Stomach (tissue), 9 donors: ENCODE data around the gene PNPLA2. TPM values are rescaled to one million over a fixed set of nuclear protein-coding genes. Genes with fewer than 3 reads are reported as not detected.
A peak's percentile ranks its signal among the peaks of the same experiment; 100 is the strongest.

Experiments
- DNase-seq, 2 donors: peaks; one replicate each; pipeline versions ENCODE4 v3.0.0 to v3.0.0-alpha.2; 2013 to 2019
- H3K27ac ChIP-seq, 5 donors: fragments of 200-600 bp in 4 of 5; sonication (generic) in 4 of 5; one replicate each; pipeline ENCODE4 v1.5.1; 2013 to 2019; ENCODE audit warnings: mild to moderate bottlenecking in 1 of 5, moderate library complexity in 1 of 5
- H3K27me3 ChIP-seq, 3 donors: fragments of 200-600 bp; sonication (generic); one replicate each; pipeline ENCODE4 v1.5.1; 2017 to 2019; ENCODE audit warnings: mixed run types in 1 of 3
- H3K36me3 ChIP-seq, 4 donors: fragments of 200-600 bp; sonication (generic); 1 replicate in 3 of 4; 2 replicates in 1 of 4; pipeline ENCODE4 v1.5.1; 2016 to 2019
- H3K4me1 ChIP-seq, 4 donors: fragments of 200-600 bp; sonication (generic); one replicate each; pipeline ENCODE4 v1.5.1; 2016 to 2019
- H3K4me3 ChIP-seq, 4 donors: fragments of 200-600 bp; sonication (generic) in 3 of 4; one replicate each; pipeline ENCODE4 v1.5.1; 2016 to 2019; ENCODE audit warnings: mild to moderate bottlenecking in 1 of 4
- H3K9me3 ChIP-seq, 4 donors: fragments of 200-600 bp; sonication (generic); one replicate each; pipeline ENCODE4 v1.5.1; 2016 to 2019
- EP300 ChIP-seq: sonication (generic); formaldehyde crosslinking; IDR thresholded peaks from one replicate; pipeline ENCODE4 v1.6.1; 2017; ENCODE audit warnings: antibody characterized with exemption
- POLR2A ChIP-seq, 4 donors: fragments of 450-650 bp; IDR thresholded peaks; one replicate each; pipeline ENCODE4 v1.6.1; 2016; ENCODE audit warnings: antibody characterized with exemption in 4 of 4, control low read depth in 2 of 4, mild to moderate bottlenecking in 1 of 4, moderate library complexity in 1 of 4
- POLR2AphosphoS5 ChIP-seq, 3 donors: sonication (generic); formaldehyde crosslinking; IDR thresholded peaks; one replicate each; pipeline ENCODE4 v1.6.1; 2016; ENCODE audit warnings: antibody characterized with exemption in 3 of 3
- WGBS, 5 donors: extraction: QIAGEN DNeasy Blood & Tissue Kit in 3 of 5; methylation state at CpG; one replicate each; pipeline versions ENCODE4 v1.1.5 to v1.1.7; 2013 to 2018; 5-methylcytosine and 5-hydroxymethylcytosine counted together
- intact Hi-C: fragments of 100-400 bp; cut with DNase I; formaldehyde crosslinking; loops from one replicate; pipeline ENCODE4 v1.15.1; 2023; ENCODE audit warnings: low total_unique reads
- polyA plus RNA-seq, 3 donors: library from polyadenylated mRNA; stranded (reverse); fragments of 200-250 nt; gene quantifications; one replicate each; pipeline ENCODE4 v1.2.3, GENCODE V29; 2013
- total RNA-seq, 5 donors: library from RNA; depleted of rRNA; stranded (reverse); fragments of >200 nt; gene quantifications; one replicate each; pipeline versions ENCODE4 v1.1.0 to v1.2.3, GENCODE V29; 2014 to 2016
- TF ChIP-seq, protein P1 (sequence below), 7 experiments: fragments of 450-650 bp in 4 of 7; fragments of 200-600 bp in 3 of 7; sonication (generic) in 3 of 7; IDR thresholded peaks; one replicate each; pipeline ENCODE4 v1.5.1; 2016 to 2019; ENCODE audit warnings: antibody characterized with exemption in 7 of 7, control low read depth in 2 of 7, mild to moderate bottlenecking in 1 of 7
- donor health status: healthy with polysubstance abuse.
- donor health status: Bipolar disorder and iron deficiency.
- donor health status: healthy.

The PNPLA2 gene
- total and polyA plus RNA-seq, 8 donors = 33.4 to 385 (median 82.9) TPM

DNA sequence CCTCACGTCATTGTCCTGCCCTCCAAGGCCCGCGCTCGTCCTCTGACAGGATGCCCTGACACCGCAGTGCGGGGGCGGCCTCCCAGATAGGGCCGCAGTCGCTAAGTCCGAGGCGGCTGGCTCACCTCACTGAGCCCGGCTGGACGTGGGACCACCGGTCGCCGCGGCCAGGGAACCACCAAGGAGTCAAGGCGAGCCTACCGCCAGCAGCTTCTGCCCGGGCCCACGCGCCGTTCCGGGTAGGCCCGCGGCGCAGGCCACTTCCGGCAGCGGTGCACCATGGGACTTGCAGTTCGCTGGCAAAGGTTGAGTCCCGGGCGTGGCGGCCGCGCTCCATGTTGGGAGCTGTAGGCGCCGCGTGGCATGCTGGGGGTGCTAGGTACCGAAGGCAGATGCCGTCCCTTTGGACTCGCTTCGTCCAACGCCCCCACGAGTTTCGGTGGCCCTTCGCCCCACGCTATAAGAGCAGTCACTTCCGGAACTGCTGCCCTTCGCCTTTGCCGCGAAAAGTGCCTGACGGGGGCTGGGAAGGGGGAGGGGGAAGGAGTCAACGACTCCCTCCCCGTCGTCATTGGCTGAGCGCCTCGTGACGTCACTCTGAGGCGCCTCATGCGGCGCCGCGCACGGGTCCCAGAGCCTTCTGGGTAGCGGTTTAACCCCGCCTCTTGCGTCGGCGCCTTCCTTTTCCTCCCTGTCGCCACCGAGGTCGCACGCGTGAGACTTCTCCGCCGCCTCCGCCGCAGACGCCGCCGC lies 9.3 kb upstream of the PNPLA2 start, which contains the start of gene RPLP2:
Gene RPLP2, plus strand, starts transcription at position 681 of the 753 bp plus-strand sequence. CDS start 268 bp downstream, outside the sequence.
- intact Hi-C loops = no loop called here

DNA sequence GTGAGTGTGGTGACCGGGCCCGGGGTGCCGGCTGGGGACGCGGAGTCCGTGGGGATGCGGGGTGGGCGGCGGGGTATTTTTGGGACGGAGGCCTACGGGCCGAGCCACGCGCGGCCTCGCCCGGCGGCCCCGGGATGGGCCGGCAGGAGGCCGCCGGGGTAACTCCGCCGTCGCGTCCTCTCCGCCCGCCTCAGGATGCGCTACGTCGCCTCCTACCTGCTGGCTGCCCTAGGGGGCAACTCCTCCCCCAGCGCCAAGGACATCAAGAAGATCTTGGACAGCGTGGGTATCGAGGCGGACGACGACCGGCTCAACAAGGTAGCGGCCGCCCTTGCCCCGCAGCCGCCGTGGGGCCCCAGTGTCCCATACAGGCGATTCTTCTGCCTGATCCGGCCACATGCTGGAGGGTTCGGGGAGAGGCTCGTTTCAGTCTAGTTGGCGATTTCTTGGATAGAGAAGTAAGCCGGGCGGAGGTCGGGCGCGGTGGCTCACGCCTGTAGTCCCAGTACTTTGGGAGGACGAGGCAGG lies 8.6 kb upstream of the PNPLA2 start:
- H3K4me3 ChIP-seq = peak overlapping the region; percentile 83 to 98 (median 92)
- intact Hi-C loops = no loop called here
- WGBS, 5 donors = 0 to 1% (median 0%) methylated on average over 18 to 55 of the region's 55 CpGs
- no peak for TF ChIP-seq EP300
- TF ChIP-seq POLR2A (IDR thresholded peaks at IDR 0.05) = peak in 1 of 4 donors; percentile 42
- TF ChIP-seq, protein P1, sequence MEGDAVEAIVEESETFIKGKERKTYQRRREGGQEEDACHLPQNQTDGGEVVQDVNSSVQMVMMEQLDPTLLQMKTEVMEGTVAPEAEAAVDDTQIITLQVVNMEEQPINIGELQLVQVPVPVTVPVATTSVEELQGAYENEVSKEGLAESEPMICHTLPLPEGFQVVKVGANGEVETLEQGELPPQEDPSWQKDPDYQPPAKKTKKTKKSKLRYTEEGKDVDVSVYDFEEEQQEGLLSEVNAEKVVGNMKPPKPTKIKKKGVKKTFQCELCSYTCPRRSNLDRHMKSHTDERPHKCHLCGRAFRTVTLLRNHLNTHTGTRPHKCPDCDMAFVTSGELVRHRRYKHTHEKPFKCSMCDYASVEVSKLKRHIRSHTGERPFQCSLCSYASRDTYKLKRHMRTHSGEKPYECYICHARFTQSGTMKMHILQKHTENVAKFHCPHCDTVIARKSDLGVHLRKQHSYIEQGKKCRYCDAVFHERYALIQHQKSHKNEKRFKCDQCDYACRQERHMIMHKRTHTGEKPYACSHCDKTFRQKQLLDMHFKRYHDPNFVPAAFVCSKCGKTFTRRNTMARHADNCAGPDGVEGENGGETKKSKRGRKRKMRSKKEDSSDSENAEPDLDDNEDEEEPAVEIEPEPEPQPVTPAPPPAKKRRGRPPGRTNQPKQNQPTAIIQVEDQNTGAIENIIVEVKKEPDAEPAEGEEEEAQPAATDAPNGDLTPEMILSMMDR (IDR thresholded peaks at IDR 0.05) = peak in 1 of 7 experiments; percentile 15
- no peak for TF ChIP-seq POLR2AphosphoS5 (IDR thresholded peaks at IDR 0.05)
- H3K27me3 ChIP-seq = no peaks in the 10 kb centered on the region
- H3K9me3 ChIP-seq = no peaks in the 10 kb centered on the region
- peaks cover 33 to 50% (median 44%) of the 10 kb centered on the region in 4 donors for H3K4me1 ChIP-seq
- no peak for DNase-seq
- peak overlapping the region; percentile 89 to 99 (median 98) for H3K27ac ChIP-seq
- H3K36me3 ChIP-seq = peaks cover 23 to 40% (median 37%) of the 10 kb centered on the region in 4 donors

More for the DNA sequence above, 9.3 kb upstream of the PNPLA2 start, which contains the start of gene RPLP2:
- Histone ChIP-seq H3K27me3 (no peaks in the 10 kb centered on the region), H3K4me3 (peak within 1 kb of the TSS; percentile 83 to 98 (median 92)), H3K4me1 (peaks cover 37 to 56% (median 50%) of the 10 kb centered on the region in 4 donors), H3K27ac (peak within 1 kb of the TSS; percentile 89 to 99 (median 98)), H3K36me3 (peaks cover 23 to 34% (median 32%) of the 10 kb centered on the region in 4 donors), H3K9me3 (no peaks in the 10 kb centered on the region)
- peak; percentile 99 for DNase-seq
- peak; percentile 59 for TF ChIP-seq EP300
- peak; percentile 95 to 98 (median 98) for TF ChIP-seq POLR2AphosphoS5 (IDR thresholded peaks at IDR 0.05)
- TF ChIP-seq POLR2A (IDR thresholded peaks at IDR 0.05) = peak in 2 of 4 donors; percentile 55 to 85
- TF ChIP-seq, protein P1 (IDR thresholded peaks at IDR 0.05) = no peak
- 0 to 1% (median 1%) methylated on average over 1 to 81 of the region's 81 CpGs for WGBS, 5 donors

DNA sequence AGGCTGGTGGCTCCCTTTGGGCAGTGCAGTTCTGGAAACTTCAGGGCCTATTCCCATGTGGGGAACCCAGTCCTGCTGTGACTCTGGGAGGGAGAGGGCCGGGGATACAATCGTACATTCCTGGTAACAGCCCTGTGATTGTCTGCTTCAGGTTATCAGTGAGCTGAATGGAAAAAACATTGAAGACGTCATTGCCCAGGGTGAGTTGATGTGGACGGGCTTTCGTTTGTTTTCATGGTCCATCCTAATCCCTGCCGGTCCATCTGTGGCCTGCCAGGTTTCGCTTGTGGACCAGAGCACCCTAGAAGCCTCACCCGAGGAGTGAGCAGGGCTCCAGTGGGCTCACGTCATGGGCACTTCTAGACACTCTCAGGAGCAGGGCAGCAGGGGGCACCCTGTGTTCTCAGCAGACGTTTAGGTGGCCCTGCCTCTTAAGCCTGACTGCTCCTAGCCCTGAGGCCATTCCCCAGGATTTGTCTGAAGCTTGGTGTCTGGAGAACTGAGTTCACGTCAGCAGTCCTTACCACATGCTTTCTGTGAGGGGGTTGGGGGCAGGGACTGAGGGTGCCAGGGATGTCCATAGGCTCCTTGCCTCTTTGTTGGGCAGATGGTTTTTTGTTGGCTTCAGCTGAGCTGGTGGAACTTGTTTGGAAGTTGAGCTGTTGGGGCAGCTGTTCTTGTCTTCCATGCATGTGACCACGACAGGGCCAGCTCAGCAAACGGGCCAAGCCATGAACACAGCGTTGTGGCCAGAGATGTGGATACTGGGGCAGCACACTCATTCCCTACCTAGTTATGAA lies 7.1 kb upstream of the PNPLA2 start:
- peaks cover 23 to 40% (median 35%) of the 10 kb centered on the region in 4 donors for H3K4me1 ChIP-seq
- peak overlapping the region in 2 of 4 donors; percentile 83 to 98 for H3K4me3 ChIP-seq
- no peaks in the 10 kb centered on the region for H3K9me3 ChIP-seq
- WGBS, 5 donors = 41 to 55% (median 47%) methylated on average over 7 to 14 of the region's 14 CpGs
- intact Hi-C loops = no loop called here
- peaks cover 23 to 48% (median 42%) of the 10 kb centered on the region in 4 donors for H3K36me3 ChIP-seq
- H3K27me3 ChIP-seq = no peaks in the 10 kb centered on the region
- TF ChIP-seq POLR2A (IDR thresholded peaks at IDR 0.05) = no peak
- TF ChIP-seq POLR2AphosphoS5 (IDR thresholded peaks at IDR 0.05) = no peak
- TF ChIP-seq, protein P1 (IDR thresholded peaks at IDR 0.05) = no peak
- no peak for TF ChIP-seq EP300
- peak overlapping the region in 4 of 5 donors; percentile 7 to 98 (median 98) for H3K27ac ChIP-seq
- no peak for DNase-seq

DNA sequence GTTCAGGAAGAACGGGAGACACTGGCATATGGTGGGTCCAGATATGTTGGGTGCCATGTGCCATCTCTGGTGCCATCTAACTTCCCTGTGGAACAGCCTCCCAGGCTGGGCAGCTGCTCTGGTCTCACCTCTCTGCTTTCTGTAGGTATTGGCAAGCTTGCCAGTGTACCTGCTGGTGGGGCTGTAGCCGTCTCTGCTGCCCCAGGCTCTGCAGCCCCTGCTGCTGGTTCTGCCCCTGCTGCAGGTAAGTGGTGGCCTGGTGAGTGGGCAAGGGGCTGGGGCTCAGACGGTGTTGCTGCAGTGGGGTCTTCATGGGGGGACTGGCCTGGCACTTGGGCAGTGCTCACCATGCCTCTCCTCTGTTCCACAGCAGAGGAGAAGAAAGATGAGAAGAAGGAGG lies 6.3 kb upstream of the PNPLA2 start:
- 78 to 90% (median 85%) methylated on average over 3 of the region's 3 CpGs for WGBS, 5 donors
- Histone ChIP-seq H3K4me3 (no peak overlapping the region), H3K36me3 (peaks cover 23 to 48% (median 42%) of the 10 kb centered on the region in 4 donors), H3K27me3 (no peaks in the 10 kb centered on the region), H3K27ac (peak overlapping the region in 2 of 5 donors; percentile 98), H3K9me3 (no peaks in the 10 kb centered on the region), H3K4me1 (peaks cover 23 to 37% (median 35%) of the 10 kb centered on the region in 4 donors)
- no peak for TF ChIP-seq EP300
- no peak for TF ChIP-seq POLR2A (IDR thresholded peaks at IDR 0.05)
- TF ChIP-seq POLR2AphosphoS5 (IDR thresholded peaks at IDR 0.05) = no peak
- TF ChIP-seq, protein P1 (IDR thresholded peaks at IDR 0.05) = no peak
- DNase-seq = no peak
- intact Hi-C loops = no loop called here
